Dermis microvascular lymphatic vessel endothelial cell (primary cell): Measurements from ENCODE around the gene CALY. TPM values are rescaled to one million over a fixed set of nuclear protein-coding genes. Genes with fewer than 3 reads are reported as not detected.

ENCODE experiments used
- DNase-seq, 2 donors: peaks; one replicate each; pipeline versions ENCODE4 v3.0.0 to v3.0.0-alpha.2; 2010; ENCODE audit warnings: low read depth in 2 of 2
- total RNA-seq: library from RNA; depleted of rRNA; stranded (reverse); fragments of >200 nt; gene quantifications from 2 replicates; pipeline ENCODE4 v1.2.1, GENCODE V29; 2014

Gene CALY
- total RNA-seq, 1 donor from 2014 or later = not detected

DNA sequence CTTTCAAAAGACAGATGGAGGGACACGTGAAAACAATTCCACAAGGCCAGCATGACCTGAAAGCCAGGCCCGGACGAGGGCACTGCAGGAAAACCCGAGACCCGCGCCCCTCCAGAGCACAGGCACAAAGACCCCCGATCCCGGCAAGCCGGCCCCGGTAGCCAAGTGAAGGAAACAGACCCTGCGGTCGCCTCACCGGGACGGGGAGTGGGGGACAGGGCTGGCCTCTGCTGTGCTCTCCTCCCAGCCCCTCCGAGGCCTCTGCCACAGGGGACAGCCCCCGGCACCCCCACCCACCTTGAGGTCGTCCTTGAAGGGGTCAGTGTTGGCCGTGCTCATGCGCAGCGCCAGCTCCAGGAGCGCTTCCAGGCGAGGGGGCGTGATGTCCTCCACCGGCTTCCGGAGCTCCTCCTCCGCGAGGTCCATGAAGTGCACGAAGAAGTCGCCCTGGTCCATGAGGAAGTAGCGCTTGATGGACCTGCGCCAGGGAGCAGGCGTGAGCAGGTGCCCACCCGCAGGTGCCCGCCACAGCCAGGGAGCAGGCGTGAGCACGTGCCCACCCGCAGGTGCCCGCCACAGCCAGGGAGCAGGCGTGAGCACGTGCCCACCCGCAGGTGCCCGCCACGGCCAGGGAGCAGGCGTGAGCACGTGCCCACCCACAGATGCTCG, 48.7 kb downstream of the CALY start:
- DNase-seq = no peak

DNA sequence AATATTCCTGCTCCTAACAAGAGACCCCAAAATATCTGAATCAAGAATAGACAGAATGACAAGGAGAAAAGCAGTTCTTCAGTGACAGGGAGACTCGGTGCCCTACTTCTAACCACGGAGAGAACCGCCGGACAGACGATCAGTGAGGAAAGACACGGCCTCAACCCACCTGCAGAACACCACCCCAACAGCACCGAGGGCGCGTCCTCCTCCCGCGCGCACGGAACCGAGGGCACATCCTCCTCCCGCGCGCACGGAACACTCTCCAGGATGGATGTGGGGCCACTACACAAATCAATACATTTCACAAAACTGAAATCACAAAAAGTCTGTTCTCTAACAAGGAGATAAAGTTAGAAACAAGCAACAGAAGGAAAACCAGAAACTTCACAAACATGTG, 50.3 kb downstream of the CALY start:
- no peak for DNase-seq

DNA sequence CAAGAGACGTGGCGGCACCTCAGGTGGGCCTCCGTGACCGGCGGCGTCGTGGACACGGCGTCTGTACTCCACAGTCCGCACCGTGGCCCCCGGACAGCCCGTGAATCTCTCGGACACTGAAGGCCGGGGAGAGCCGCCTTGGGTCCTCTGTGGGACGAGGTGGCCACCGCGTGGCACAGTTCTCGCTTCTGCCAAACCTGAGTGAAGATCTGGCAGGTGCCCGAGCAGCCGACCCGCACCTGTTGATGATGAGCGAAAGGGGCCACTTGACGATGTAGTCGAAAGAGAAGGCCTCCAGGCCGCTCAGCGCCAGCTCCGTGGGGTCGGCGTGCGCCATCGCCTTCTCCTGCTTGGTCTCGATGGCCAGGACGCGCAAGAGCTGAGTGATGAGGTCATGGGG, 51.5 kb downstream of the CALY start:
- no peak for DNase-seq

DNA sequence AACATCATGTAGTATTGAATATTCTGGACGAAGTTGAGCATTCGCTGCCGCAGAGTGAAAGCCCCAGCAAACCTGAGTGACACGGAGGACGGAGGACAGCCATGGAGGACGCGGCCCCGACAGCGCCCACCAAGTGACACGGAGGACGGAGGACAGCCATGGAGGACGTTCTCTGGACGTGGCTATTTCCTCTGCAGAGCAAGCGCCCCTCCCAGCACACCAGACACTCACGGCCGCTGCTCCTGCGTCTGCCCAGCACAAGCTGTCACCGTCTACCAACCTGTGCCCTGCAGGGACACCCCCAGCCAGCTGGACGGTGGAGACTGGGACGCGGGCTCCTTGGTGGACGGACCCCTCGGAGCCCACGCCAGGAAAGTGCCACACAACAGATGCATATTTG, 52.8 kb downstream of the CALY start:
- DNase-seq = no peak

DNA sequence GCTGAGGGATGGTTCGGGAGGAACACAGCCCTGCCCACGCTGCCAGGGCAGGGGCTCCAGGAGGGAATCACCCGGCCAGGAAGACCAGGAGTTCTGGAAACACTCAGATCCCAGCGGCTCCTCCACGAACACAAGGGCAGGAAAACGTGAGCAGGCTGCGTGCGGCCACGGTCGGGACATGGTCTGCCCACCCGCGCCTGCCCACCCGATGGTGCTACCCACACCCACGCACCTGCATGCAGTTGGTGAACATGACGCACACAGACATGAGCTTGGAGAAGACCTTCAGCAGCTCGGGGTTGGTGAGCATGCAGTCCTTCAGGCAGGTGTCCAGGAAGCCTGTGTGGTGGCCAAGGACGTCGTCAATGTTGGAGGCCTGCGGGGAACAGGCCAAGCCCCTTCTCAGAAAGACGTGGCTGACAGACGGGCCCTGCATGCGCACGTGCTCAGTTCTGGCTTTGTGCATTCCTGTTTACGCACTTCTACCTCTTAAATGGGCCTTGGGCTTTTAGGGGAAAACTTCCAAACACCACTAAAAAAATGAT, 53.8 kb downstream of the CALY start:
- DNase-seq = no peak

DNA sequence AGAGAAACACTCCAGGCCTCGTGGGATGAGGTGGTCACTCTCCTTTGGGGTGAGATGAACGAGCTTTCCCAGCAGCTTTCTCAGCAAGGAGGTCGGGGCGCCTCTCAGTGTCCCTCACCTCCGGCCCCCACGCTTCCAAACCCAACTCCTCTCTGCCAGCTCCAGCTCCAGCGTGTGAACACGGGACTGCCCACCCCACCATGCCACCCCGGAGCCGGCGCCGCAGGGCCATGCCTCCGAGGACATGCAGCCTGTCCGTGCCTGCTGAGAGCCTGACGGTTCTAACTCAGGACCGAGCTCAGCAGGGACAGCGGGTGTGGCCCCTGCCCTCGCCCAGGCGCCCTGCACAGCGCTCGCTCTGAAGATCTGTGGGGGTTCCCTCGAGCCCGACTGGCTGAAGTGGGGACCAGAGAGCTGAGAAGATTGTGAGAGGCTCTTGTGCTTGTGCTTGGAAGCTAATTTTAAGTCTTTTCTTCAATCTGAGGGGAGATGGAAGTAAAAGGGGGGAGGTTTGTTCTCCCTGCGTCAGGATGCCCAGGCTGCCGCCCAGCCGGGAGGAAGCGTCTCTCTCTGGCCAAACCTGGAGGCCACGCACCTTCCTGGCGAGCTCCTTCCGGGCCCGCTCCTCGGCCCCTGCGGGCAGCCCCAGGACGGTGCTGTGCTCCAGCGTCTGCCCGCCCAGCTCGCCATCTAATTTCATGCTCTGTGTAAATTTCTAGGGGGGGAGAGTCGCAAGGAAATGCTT, 54.9 kb downstream of the CALY start:
- no peak for DNase-seq

DNA sequence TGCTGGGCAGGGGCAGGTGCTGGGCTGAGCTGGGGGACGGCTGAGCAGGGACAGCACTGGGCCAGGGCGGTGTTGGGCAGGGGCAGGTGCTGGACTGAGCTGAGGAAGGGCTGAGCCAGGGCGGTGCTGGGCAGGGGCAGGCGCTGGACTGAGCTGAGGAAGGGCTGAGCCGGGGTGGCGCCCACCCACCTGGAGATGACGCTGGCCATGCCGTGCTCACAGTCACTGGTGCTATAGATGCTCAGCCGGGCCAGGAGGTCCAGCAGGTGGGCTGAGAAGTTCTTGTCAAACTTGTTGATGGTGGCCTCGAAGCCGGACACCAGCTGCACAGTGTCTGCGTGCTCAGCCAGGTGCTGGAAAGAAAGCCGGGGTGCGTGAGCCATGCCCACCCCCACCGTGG, 55.6 kb downstream of the CALY start:
- DNase-seq = no peak

DNA sequence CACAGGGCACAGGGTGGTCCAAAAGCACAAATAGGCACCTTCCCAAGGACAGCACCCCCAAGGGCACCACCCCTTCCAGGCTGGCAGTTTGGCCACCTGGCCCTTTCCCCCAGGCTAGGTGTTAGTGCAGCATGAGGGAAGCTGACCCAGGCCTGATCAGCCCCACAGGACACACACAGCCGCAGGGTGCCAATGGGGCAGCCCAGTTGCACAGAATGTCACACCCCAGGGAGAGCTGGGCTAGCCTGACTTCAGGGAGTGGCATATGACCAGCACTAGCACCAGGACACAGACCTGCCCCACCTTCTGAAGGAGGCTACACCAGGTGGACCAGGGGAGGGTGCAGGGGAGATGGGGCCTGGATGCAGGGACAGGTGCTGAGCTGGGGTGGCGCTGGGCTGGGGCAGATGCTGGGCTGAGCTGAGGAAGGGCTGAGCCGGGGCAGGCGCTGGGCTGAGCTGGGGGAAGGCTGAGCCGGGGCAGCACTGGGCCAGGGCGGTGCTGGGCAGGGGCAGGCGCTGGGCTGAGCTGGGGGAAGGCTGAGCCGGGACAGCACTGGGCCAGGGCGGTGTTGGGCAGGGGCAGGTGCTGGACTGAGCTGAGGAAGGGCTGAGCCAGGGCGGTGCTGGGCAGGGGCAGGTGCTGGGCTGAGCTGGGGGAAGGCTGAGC, 56.2 kb downstream of the CALY start:
- no peak for DNase-seq

DNA sequence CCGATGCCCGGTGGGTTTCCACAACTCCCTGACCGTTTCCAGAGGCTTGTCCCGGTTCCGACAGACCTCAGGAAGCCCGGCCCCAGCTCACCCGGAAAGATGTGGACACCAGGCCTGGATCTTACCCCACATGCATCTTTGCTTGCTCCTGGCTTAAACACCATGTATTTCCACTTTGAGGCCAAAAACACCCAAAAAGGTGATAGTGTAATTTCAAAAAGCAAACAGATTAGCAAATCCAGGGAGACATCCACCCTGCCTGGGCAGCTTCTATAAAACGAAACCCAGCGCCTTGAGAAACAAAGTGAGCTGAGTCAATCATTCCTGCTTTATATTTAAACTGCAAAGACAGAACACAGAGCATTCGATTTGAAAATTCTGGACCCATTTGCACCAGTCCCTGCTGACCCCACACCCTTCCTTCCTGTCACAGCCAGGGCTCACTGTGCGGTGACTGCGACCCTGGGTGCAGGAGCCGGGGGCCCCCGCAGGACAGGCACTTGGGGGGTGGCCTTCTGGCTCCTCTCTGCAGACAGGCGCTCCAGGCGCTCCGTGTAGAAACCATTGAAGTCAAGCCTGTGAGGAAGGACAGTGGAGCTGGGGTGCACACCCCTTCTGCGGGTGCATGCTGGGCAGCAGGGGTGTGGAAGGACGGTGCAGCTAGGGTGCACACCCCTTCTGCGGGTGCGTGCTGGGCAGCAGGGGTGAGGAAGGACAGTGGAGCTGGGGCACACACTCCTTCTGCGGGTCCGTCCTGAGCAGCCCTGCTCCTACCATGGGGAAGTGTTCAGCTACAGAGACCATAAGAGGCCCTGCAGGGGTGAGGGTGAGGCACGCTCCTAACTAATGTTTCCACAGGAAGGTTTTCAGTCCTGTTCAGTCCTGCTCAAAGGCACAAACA, 57.1 kb downstream of the CALY start:
- DNase-seq = no peak

DNA sequence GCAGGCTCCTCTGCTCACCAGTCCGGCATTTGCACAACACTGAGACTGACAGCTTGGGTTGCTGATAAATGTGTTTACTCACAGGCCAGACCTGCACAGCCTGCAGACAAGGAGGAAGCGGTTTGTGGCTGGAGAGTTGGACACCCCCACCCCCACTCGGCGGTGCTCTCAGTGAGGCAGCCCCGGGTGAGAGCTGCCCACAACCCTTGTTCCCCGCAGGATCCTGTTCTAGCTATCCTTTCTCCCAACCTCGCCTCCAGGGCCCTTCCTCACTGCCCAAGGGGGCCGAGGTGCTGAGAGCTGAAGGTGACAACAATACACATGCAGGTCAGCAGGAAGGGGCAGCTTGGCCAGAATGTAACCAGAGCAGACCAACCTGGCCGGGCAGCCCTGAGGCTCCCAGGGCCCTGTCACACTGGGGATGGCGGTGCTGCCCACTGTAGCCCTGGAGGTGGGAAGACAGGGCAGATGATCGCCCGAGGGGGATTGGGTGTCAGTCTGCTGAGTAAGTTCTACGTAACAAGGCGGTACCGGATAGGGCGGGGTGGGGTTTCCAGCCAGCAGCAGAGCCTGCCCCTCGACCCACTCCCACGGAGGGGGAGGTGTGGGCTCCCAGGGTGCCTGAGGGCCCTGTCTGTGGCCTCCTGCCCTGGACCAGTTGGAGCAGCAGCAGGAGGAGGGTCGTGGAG, 58.0 kb downstream of the CALY start:
- DNase-seq = no peak

DNA sequence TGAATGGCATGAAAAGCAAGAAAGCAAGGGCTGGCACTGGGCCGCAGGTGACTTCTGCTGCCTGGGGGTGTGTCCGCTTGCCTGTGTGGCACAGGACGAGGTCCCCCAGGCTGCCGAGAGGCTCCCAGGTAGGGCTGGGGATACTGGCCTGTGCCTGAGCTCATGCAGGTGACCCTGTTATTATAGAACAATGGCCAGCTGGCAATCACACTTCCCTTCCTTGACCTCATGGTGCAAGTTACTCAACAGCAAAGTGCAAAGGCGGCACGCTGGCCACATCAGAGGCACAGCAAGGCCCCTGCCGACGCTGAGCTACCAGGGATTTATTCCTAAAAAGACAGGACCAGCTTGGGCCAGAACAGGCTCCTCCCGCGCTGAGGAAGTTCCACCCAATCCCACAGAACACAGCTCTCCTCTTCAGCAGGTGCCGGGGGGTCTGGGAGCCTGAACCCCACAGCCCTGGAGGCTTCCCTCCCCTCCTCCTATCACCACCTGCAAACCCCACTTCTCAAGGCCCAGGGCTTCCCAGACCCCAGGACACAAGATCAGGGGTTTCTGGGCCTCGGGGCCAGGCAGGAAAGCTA, 58.6 kb downstream of the CALY start:
- DNase-seq = no peak

DNA sequence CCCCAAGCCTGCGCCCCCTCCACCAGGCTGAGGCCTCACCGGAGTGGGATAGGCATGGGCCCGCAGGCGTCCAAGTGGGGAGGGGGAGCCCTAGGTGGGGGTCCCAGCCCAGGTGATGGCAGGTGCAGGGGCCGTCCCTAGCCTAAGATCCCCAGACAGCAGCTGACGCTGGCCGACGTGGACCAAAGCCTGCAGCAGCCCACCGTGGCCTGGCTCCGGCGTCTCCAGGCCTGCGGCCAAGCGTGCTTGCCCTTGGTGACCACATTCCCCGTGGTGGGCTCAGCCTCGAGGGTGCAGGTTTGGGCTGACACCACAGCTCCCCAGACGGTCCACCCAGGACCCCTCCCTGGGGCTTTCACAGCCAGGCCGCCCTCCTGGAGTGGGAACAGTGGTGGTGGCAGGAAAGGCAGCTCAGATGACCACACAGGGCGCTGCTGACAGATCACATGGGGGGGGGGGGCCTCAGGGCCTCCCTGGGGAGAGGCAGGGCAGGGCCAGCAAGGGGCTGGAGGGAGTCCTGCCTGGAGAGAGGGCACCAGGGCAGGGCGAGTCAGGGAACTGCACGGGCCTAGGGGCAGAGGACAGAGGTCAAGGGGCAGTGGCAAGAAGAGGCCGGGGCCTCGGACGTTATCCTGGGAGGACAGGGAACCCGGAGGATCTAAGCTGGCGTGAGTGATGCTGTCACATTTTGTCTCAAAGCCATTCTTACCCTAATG, 59.3 kb downstream of the CALY start:
- no peak for DNase-seq

DNA sequence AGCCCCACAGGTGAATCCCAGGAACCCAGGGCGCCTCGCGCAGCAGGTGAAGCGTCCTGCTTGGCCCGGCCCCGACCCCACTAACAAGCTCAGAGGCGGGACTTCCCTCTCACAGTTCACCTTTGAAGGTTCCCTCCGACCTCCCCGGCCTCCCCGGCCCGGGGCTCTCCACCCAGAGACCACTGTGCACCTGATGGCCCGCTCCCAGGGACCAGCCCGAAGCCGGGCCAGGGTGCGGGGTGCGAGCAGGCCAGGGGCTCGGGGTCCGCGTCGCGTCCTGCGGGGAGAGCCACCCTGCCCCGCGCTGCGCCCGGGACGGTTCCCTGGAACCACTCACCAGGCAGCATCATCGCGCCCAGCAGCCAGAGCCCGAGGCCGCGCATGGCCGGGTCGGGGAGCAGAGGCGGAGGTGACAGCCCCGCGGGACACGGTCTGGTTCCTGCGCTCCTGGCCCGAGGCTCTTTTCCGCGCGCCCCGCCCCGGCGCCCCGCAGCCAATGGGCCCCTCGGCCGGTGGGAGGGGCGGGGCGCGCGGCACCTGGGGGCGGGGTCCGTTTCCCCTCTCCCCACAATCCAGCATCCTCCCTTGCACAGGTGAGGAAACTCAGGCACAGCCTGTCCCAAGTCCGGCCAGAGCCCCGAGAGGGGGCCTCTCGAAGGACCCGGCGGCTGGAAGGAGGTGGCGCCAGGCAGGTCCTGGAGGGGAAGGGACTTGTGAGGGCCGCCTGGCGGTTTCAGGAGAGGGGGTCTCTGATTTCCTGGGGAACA, 60.1 kb downstream of the CALY start, which contains the start of gene ADAM8:
Gene ADAM8 (minus strand): TSS at position 434 of the 767 bp plus-strand sequence. CDS start 51 bp downstream, at position 383.
- DNase-seq = peak in 1 of 2 donors; percentile 11

DNA sequence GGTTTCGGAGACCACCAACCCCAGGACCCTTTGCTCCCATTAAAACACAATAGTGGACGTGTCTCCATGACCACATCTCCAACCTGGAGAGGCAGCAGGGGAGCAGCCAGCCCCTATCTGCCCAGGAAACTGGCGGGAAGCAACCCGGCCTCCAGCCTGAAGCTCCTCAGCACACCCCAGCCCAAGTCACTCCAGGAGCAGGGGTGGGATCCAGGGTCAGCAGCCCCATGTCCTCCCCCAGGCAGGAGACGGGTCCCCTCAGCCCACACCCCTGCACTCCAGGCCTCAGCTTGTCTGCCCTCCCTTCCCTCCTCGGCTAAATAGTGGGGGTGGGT, 60.6 kb downstream of the CALY start:
- DNase-seq = no peak

DNA sequence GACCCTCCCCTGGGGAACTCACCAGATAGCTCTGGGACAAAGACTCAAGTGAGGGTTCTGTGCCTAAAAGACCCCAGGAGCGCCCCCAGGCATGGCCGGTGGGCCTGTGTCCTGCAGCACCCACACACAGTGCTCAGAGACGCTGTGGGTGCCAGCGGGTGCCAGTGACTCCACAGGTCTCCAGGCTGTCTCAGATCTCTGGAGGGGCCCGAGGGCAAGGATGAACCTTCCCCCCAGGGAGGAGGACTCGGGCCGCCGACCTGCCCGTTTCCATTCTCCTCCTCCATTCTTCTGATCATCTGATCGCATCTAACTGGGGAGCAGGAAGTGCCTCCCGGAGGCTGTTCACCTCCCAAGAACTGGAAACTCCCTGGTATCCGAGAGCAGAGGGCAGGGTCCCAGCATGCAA, 61.0 kb downstream of the CALY start:
- no peak for DNase-seq

DNA sequence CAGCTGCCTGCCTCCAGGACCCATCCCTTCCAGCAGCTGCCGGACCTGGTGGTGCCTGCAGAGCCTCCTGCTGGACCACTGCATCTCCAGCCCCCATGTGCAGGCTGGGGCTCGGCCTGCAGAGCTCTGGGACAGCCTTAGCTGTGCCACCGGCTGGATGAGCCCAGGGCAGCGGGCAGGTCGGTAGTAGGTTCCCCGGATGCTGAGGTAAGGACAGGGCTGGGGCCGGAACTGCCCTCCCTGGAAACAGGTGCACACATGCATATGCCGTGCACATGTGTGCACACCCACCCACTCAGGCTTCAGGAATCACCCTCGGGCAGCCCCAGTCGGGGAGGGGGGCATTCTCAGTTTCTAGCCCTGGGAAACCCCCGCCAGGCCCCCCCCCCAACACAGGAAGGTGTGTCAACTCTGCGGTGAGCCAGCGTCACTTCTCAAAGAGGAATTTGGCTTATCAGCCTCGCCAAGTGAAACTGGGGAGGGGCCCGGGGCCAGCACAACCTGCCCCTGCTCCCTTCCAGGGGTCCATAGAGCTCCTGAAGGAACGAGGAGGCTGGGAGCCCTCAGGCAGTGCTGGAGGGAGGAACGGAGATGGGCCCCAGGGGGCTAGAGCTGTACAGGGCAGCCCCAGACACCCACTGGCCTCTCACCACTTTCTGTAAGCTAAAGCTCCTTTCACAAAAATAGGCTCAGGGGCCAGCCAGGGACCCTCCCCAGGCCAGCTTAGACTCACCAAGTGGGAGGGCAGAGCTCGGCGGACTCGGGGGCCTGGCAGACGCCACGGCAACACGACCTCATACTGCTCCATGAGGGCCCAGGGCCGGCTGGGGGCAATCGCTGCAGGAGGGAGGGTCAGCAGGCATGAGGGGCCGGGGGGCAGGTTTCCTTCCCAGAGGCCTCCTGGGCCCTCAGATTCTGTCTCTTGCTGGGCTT, 61.7 kb downstream of the CALY start:
- DNase-seq = no peak
